OCI-LY1 (cell line): ENCODE measurements around the gene NAT16.

ENCODE experiments used
- H2AFZ ChIP-seq: fragments of 200-600 bp; sonication (generic), shearing (Covaris generic); 2 replicates; pipeline ENCODE4 v1.6.0; 2014; ENCODE audit warnings: antibody characterized with exemption, mild to moderate bottlenecking, low read length
- H3F3A ChIP-seq: fragments of 200-600 bp; sonication (generic), shearing (Covaris generic); 2 replicates; pipeline ENCODE4 v1.6.0; 2014; ENCODE audit warnings: mild to moderate bottlenecking, antibody characterized with exemption, low read length, moderate library complexity; ENCODE audit not compliant: insufficient read depth
- H3K27ac ChIP-seq: fragments of 200-600 bp; sonication (generic); 2 replicates; pipeline ENCODE4 v1.5.1; 2014; ENCODE audit warnings: low read length, mixed run types, mild to moderate bottlenecking, low read depth; ENCODE audit not compliant: poor library complexity, severe bottlenecking
- H3K27me3 ChIP-seq: fragments of 200-600 bp; sonication (generic); 2 replicates; pipeline ENCODE4 v1.6.0; 2014; ENCODE audit warnings: antibody characterized with exemption, mild to moderate bottlenecking, low read length, moderate library complexity; ENCODE audit not compliant: insufficient read depth
- H3K36me3 ChIP-seq: fragments of 200-600 bp; sonication (generic); 2 replicates; pipeline ENCODE4 v1.6.1; 2014; ENCODE audit warnings: mild to moderate bottlenecking, antibody characterized with exemption, low read length, moderate library complexity, mixed read lengths; ENCODE audit not compliant: insufficient read depth
- H3K4me1 ChIP-seq: fragments of 200-600 bp; sonication (generic); 2 replicates; pipeline ENCODE4 v1.5.1; 2014; ENCODE audit warnings: mild to moderate bottlenecking, low read length, moderate library complexity; ENCODE audit not compliant: insufficient read depth, severe bottlenecking
- H3K4me2 ChIP-seq: fragments of 200-600 bp; sonication (generic), shearing (Covaris generic); 2 replicates; pipeline ENCODE4 v1.6.1; 2014; ENCODE audit warnings: low read length
- H3K4me3 ChIP-seq: fragments of 200-600 bp; sonication (generic); 2 replicates; pipeline ENCODE4 v1.5.1; 2014; ENCODE audit warnings: low read length, low read depth, mild to moderate bottlenecking, mixed read lengths; ENCODE audit not compliant: poor library complexity, severe bottlenecking
- H3K79me2 ChIP-seq: fragments of 200-600 bp; shearing (Covaris generic); 2 replicates; pipeline ENCODE4 v1.6.1; 2016; ENCODE audit warnings: mixed run types, low read length, mixed read lengths; ENCODE audit not compliant: insufficient read depth
- H3K9ac ChIP-seq: fragments of 200-600 bp; sonication (generic), shearing (Covaris generic); 2 replicates; pipeline ENCODE4 v1.6.1; 2014; ENCODE audit warnings: mild to moderate bottlenecking, low read length, mixed read lengths
- H3K9me2 ChIP-seq: fragments of 200-600 bp; sonication (generic), shearing (Covaris generic); 2 replicates; pipeline ENCODE4 v1.6.1; 2014; ENCODE audit warnings: low read depth, mild to moderate bottlenecking, low read length, mixed read lengths
- H3K9me3 ChIP-seq: fragments of 200-600 bp; shearing (Covaris generic); 2 replicates; pipeline ENCODE4 v1.6.1; 2014; ENCODE audit warnings: low read length, mixed read lengths
- H4K20me1 ChIP-seq: fragments of 200-600 bp; sonication (generic), shearing (Covaris generic); 2 replicates; pipeline ENCODE4 v1.6.0; 2016; ENCODE audit warnings: mild to moderate bottlenecking, low read length; ENCODE audit not compliant: insufficient read depth
- EZH2 ChIP-seq: fragments of 200-600 bp; sonication (generic), shearing (Covaris generic); IDR thresholded peaks from 2 replicates; pipeline ENCODE4 v1.8.0; 2017; ENCODE audit warnings: borderline replicate concordance, mixed run types, mild to moderate bottlenecking, antibody characterized with exemption, low read length, moderate library complexity, mixed read lengths
- TF ChIP-seq, protein P1 (sequence below): fragments of 200-600 bp; sonication (generic), shearing (Covaris generic); IDR thresholded peaks from 2 replicates; pipeline ENCODE4 v1.5.1; 2017; ENCODE audit warnings: mild to moderate bottlenecking, antibody characterized with exemption, low read length, moderate library complexity, mixed read lengths

The NAT16 gene

DNA sequence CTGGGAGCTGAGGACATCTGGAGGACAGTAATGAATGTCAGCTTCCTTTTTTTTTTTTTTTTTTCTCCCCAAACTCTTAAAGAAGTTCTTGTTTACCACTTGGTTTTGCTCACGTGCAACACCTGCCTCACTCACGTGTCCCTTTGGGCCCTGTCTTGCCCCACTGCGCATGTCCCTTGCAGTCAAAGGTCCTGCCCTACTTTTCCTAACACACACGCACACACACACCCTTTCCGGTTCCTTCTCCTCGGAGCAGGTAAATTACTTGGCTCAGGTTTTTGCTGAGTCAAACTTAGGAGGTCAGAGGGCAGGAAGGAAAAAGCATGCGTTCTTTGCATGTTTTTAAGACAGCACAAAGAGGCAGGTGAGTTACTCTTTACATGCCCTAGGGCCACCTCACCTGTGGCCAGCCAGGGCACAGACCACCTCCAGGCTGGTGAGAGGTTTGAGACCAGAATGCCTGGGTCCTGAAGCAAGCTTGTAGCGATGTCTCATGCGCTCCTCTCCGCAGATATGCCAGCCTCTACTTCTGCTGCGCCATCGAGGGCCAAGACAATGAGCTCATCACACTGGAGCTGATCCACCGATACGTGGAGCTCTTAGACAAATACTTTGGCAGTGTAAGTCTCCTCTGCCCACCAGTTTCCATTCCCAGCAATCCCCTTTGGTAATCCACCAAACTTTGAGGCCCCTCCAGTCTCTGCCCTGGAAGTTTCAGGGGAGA is 23.1 kb downstream of the NAT16 start:
- H3K9ac ChIP-seq, result no peak overlapping the region
- TF ChIP-seq, protein P1, sequence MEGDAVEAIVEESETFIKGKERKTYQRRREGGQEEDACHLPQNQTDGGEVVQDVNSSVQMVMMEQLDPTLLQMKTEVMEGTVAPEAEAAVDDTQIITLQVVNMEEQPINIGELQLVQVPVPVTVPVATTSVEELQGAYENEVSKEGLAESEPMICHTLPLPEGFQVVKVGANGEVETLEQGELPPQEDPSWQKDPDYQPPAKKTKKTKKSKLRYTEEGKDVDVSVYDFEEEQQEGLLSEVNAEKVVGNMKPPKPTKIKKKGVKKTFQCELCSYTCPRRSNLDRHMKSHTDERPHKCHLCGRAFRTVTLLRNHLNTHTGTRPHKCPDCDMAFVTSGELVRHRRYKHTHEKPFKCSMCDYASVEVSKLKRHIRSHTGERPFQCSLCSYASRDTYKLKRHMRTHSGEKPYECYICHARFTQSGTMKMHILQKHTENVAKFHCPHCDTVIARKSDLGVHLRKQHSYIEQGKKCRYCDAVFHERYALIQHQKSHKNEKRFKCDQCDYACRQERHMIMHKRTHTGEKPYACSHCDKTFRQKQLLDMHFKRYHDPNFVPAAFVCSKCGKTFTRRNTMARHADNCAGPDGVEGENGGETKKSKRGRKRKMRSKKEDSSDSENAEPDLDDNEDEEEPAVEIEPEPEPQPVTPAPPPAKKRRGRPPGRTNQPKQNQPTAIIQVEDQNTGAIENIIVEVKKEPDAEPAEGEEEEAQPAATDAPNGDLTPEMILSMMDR, result no peak
- TF ChIP-seq EZH2, result no peak
- H3K4me2 ChIP-seq, result peak overlapping the region; percentile 19; the same call in 1 of the 2 replicates
- no peaks in the 10 kb centered on the region for H3K9me3 ChIP-seq
- H2AFZ ChIP-seq, result no peak overlapping the region
- H3K4me3 ChIP-seq, result no peak overlapping the region
- no peaks in the 10 kb centered on the region for H4K20me1 ChIP-seq
- H3K27me3 ChIP-seq, result no peaks in the 10 kb centered on the region
- peak overlapping the region; percentile 64 for H3K27ac ChIP-seq
- 0 out of 2 replicates have a peak, but pooled peaks cover 4% of the 10 kb centered on the region for H3K79me2 ChIP-seq
- H3K9me2 ChIP-seq, result no peaks in the 10 kb centered on the region
- peaks cover 17% of the 10 kb centered on the region; the same call in 1 of the 2 replicates for H3K36me3 ChIP-seq
- H3F3A ChIP-seq, result no peaks in the 10 kb centered on the region; the same call in 1 of the 2 replicates
- H3K4me1 ChIP-seq, result peaks cover 26% of the 10 kb centered on the region

DNA sequence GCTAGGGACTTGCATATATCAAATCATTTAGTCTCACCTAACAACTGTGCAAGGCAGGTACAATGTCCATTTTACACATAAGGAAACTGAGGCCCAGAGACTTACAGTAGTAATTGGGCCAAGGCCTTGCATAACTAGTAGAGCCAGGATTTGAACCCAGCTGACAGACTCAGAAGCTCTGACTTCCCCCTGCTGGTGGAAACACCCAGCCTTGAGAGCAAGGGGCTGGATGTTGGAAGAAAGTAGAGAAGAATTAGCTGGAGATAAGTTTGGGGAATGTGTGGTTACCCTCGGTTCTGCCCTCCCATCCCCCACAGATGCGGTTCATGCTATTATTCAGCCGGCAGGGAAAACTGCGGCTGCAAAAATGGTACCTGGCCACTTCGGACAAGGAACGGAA is 23.8 kb downstream of the NAT16 start:
- Histone ChIP-seq H4K20me1 (no peaks in the 10 kb centered on the region), H3F3A (no peaks in the 10 kb centered on the region), H2AFZ (no peak overlapping the region), H3K27me3 (no peaks in the 10 kb centered on the region), H3K79me2 (0 out of 2 replicates have a peak, but pooled peaks cover 4% of the 10 kb centered on the region), H3K4me3 (no peak overlapping the region), H3K9ac (no peak overlapping the region), H3K36me3 (peaks cover 17% of the 10 kb centered on the region; the same call in 1 of the 2 replicates), H3K9me2 (no peaks in the 10 kb centered on the region), H3K4me1 (peaks cover 26% of the 10 kb centered on the region), H3K27ac (peak overlapping the region; percentile 64), H3K4me2 (peak overlapping the region; percentile 7; the same call in 1 of the 2 replicates), H3K9me3 (no peaks in the 10 kb centered on the region)
- no peak for TF ChIP-seq EZH2
- TF ChIP-seq, protein P1, result peak; percentile 29; the same call in 1 of the 2 replicates

- no peaks in the 10 kb centered on the region for H3K9me2 ChIP-seq
- peak overlapping the region; percentile 77 for H3K9ac ChIP-seq
- peaks cover 17% of the 10 kb centered on the region; the same call in 1 of the 2 replicates for H3K36me3 ChIP-seq
- no peaks in the 10 kb centered on the region for H4K20me1 ChIP-seq
- no peaks in the 10 kb centered on the region for H3F3A ChIP-seq
- TF ChIP-seq EZH2, result no peak
- TF ChIP-seq, protein P1, result no peak
- H3K4me1 ChIP-seq, result peaks cover 26% of the 10 kb centered on the region
- H3K79me2 ChIP-seq, result 0 out of 2 replicates have a peak, but pooled peaks cover 4% of the 10 kb centered on the region
- no peaks in the 10 kb centered on the region for H3K27me3 ChIP-seq
- no peak overlapping the region for H2AFZ ChIP-seq
- peak overlapping the region; percentile 84 for H3K4me2 ChIP-seq
- no peaks in the 10 kb centered on the region for H3K9me3 ChIP-seq
- peak overlapping the region; percentile 79 for H3K4me3 ChIP-seq
- peak overlapping the region; percentile 6 for H3K27ac ChIP-seq
Observed at GRCh38 chr7:101155303-101155702, 24.8 kb downstream of the NAT16 start.
